ENCODE data around the gene USP47.

USP47 gene

GRCh38 chr11:11895672-11896071 is 53.9 kb downstream of the USP47 start:
- in situ Hi-C loops (cut with MboI; ENCODE audit: low sequenced_read_pairs, unreplicated experiment), result no loop called here
- DNase-seq (ENCODE audit: low spot score), result no peak
- TF ChIP-seq CTCF (IDR thresholded peaks at IDR 0.05; ENCODE audit: borderline replicate concordance, control extremely low read depth, extremely low read depth, insufficient read depth, missing control alignments), result no peak

- DNase-seq (ENCODE audit: low spot score), result no peak
- TF ChIP-seq CTCF (IDR thresholded peaks at IDR 0.05; ENCODE audit: borderline replicate concordance, control extremely low read depth, extremely low read depth, insufficient read depth, missing control alignments), result no peak
- in situ Hi-C loops (cut with MboI; ENCODE audit: low sequenced_read_pairs, unreplicated experiment), result no loop called here
Measured at GRCh38 chr11:11898648-11899047, 56.9 kb downstream of the USP47 start.

- no peak for DNase-seq (ENCODE audit: low spot score)
- TF ChIP-seq CTCF (IDR thresholded peaks at IDR 0.05; ENCODE audit: borderline replicate concordance, control extremely low read depth, extremely low read depth, insufficient read depth, missing control alignments), result no peak
- in situ Hi-C loops (cut with MboI; ENCODE audit: low sequenced_read_pairs, unreplicated experiment), result no loop called here
Measured at GRCh38 chr11:11899401-11899800, 57.6 kb downstream of the USP47 start.

- DNase-seq (ENCODE audit: low spot score), result no peak
- in situ Hi-C loops (cut with MboI; ENCODE audit: low sequenced_read_pairs, unreplicated experiment), result no loop called here
- TF ChIP-seq CTCF (IDR thresholded peaks at IDR 0.05; ENCODE audit: borderline replicate concordance, control extremely low read depth, extremely low read depth, insufficient read depth, missing control alignments), result no peak
Measured at GRCh38 chr11:11901929-11902328, 60.2 kb downstream of the USP47 start.

GRCh38 chr11:11909727-11910126 is 68.0 kb downstream of the USP47 start:
- no peak for DNase-seq (ENCODE audit: low spot score)
- TF ChIP-seq CTCF (IDR thresholded peaks at IDR 0.05; ENCODE audit: borderline replicate concordance, control extremely low read depth, extremely low read depth, insufficient read depth, missing control alignments), result no peak
- in situ Hi-C loops (cut with MboI; ENCODE audit: low sequenced_read_pairs, unreplicated experiment), result no loop called here

GRCh38 chr11:11910541-11910940 is 68.8 kb downstream of the USP47 start:
- in situ Hi-C loops (cut with MboI; ENCODE audit: low sequenced_read_pairs, unreplicated experiment), result no loop called here
- no peak for TF ChIP-seq CTCF (IDR thresholded peaks at IDR 0.05; ENCODE audit: borderline replicate concordance, control extremely low read depth, extremely low read depth, insufficient read depth, missing control alignments)
- DNase-seq (ENCODE audit: low spot score), result no peak

GRCh38 chr11:11913395-11913794 is 71.6 kb downstream of the USP47 start:
- in situ Hi-C loops (cut with MboI; ENCODE audit: low sequenced_read_pairs, unreplicated experiment), result no loop called here
- TF ChIP-seq CTCF (IDR thresholded peaks at IDR 0.05; ENCODE audit: borderline replicate concordance, control extremely low read depth, extremely low read depth, insufficient read depth, missing control alignments), result no peak
- no peak for DNase-seq (ENCODE audit: low spot score)

Data from GM13976 (cell line).